Neural progenitor cell (in vitro differentiated cells): Measurements from ENCODE around the gene TAAR6.

Experiments used
- CTCF ChIP-seq: fragments of 200-600 bp; sonication (generic); IDR thresholded peaks from 2 replicates; pipeline ENCODE4 v1.5.1; 2017; ENCODE audit warnings: antibody characterized with exemption, mild to moderate bottlenecking
- EZH2 ChIP-seq: fragments of 200-600 bp; sonication (generic); IDR thresholded peaks from 2 replicates; pipeline ENCODE4 v1.6.1; 2017; ENCODE audit warnings: antibody characterized with exemption, mild to moderate bottlenecking, moderate library complexity

- TF ChIP-seq EZH2, result no peak
- TF ChIP-seq CTCF, result no peak
Observed at GRCh38 chr6:132614554-132614953, 44.4 kb downstream of the TAAR6 start.
